Measurements from ENCODE around the gene CLDN2.

The CLDN2 gene

GRCh38 chrX:106903856-106904528 lies 16.2 kb upstream of the CLDN2 start:
- TF ChIP-seq GATA2 (IDR thresholded peaks at IDR 0.05; ENCODE audit: low read depth, low read length): no peak
- TF ChIP-seq GATA3 (IDR thresholded peaks at IDR 0.05; ENCODE audit: low read depth, low read length): no peak

GRCh38 chrX:106905064-106905708 lies 15.0 kb upstream of the CLDN2 start:
- TF ChIP-seq GATA2 (IDR thresholded peaks at IDR 0.05; ENCODE audit: low read depth, low read length): no peak
- no peak for TF ChIP-seq GATA3 (IDR thresholded peaks at IDR 0.05; ENCODE audit: low read depth, low read length)

DNA sequence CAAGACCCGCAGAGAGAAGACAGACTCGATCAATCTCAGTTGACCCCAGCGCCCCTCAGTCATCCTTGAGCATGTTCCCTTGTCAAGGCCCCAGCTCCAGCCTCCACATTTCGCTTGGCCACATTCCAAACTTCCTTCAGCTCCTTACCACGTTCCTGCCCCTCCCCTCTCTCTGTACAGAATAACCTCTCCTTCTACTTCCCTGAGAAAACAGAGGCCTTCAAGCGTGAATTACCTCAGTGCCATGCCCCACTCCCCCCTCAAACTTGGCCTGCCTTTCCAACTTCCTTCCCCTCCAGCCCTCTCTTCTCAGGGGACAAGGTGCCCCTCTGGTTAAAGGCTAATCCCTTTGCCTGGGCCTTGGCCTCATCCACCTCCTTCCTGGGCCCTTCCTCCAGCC lies 13.8 kb upstream of the CLDN2 start:
- TF ChIP-seq GATA2 (IDR thresholded peaks at IDR 0.05; ENCODE audit: low read depth, low read length) (no peak), GATA3 (IDR thresholded peaks at IDR 0.05; ENCODE audit: low read depth, low read length) (no peak)

DNA sequence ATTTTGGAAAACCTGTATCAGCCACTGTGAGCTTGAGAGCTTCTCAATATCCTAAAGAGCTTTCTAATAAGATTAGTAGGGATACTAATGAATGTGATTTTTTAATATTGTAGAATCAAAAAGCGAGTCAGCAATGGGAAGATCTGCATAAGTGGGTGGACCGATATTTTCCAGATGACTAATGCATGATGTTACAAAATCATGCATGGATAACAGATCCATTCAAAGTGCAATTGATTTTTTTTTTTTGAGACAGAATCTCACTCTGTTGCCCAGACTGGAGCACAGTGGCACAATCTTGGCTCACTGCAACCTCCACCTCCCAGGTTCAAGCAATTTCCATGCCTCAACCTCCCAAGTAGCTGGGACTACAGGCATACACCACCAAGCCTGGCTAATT lies 7.3 kb upstream of the CLDN2 start:
- TF ChIP-seq GATA2 (IDR thresholded peaks at IDR 0.05; ENCODE audit: low read depth, low read length) (no peak), GATA3 (IDR thresholded peaks at IDR 0.05; ENCODE audit: low read depth, low read length) (no peak)

DNA sequence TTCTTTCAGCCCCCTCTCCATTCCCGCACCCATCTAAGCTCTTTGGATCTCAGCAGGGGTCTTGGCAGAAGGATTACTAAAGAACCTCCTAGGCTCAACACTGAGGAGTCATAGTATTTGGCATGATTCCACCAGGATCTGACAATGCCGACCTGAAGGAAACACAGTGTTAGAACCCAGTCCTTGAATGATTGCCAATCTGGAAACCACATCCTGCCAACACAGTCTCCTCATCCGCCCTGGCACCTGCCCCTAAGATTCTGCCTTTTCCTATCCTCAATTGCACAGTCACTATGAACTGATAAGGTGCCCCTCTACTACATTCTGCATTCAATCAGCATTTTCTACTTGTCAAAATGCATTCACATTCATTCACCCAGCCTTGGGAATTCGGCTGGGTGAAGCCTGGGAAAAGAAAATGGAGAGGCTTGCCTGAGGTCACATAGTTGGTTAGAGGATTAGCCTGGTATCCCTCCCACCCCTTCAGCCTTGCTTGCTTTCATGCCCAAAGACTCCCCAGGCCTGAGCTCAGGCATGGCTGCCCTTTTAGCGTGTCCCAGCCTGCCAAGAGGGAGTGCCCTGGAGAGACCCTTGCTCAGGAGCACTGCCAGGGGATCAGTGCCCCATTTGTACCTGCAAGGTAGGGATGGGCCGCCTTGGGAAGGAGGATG lies 2.2 kb upstream of the CLDN2 start:
- TF ChIP-seq GATA3 (IDR thresholded peaks at IDR 0.05; ENCODE audit: low read depth, low read length) (no peak), GATA2 (IDR thresholded peaks at IDR 0.05; ENCODE audit: low read depth, low read length) (no peak)

DNA sequence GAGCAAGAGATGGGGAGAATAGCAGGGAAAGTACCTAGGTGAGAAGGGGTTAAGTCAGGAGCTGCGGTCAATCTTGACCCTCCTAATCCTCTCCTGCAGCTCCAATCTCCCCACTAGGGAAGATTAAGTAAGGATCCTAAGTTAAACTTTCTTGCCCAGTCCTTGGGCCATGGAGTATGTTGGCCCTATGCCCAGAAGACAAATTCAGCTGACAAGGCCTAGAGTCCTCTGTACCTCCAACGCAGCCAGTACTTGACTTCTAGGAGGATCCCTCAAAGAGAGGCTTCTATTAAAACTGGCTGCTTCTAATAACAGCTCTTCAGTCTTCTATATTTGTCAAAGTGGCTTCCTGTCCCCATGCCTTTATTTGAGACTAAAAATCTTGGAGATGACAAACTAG lies 1.4 kb downstream of the CLDN2 start:
- TF ChIP-seq GATA3 (IDR thresholded peaks at IDR 0.05; ENCODE audit: low read depth, low read length): no peak
- TF ChIP-seq GATA2 (IDR thresholded peaks at IDR 0.05; ENCODE audit: low read depth, low read length): no peak

DNA sequence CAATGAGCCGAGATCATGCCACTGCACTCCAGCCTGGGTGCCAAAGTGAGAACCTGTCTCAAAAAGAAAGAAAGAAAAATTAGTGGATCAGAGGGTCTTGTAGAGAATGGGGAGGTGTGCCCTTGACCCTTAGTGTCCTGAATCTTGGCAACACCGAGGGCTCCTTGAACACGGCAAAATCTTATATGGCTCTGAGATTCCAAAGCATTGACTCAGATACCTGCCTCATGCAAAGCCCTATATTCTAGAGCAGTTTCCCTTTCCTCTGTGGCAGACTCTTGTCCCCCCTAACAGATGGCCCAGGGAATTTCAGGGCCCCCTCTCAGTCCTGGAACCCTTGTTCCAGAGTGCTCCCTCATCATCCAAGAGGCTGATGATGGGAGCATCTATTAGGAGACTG lies 6.8 kb downstream of the CLDN2 start:
- TF ChIP-seq GATA3 (IDR thresholded peaks at IDR 0.05; ENCODE audit: low read depth, low read length) (no peak), GATA2 (IDR thresholded peaks at IDR 0.05; ENCODE audit: low read depth, low read length) (no peak)

DNA sequence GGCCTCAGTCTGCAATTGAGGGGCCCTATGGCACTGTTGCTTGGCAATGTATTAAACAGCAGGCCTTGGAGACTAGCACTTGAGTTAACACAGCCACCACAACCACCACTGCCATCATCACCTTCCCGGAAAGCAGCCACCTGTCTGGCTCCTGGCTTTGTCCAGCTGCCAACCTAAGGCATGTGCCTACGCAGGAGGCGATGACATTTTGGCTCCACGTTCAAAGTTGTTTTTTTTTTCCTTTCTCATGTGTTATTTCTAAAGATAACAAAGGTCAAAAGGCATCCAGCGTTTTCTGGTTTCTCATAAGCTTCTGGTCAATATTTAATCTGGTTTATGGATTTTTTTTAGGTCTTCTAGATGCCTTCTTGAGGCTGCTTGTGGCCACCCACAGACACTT lies 7.5 kb downstream of the CLDN2 start:
- TF ChIP-seq GATA2 (IDR thresholded peaks at IDR 0.05; ENCODE audit: low read depth, low read length) (no peak), GATA3 (IDR thresholded peaks at IDR 0.05; ENCODE audit: low read depth, low read length) (no peak)

DNA sequence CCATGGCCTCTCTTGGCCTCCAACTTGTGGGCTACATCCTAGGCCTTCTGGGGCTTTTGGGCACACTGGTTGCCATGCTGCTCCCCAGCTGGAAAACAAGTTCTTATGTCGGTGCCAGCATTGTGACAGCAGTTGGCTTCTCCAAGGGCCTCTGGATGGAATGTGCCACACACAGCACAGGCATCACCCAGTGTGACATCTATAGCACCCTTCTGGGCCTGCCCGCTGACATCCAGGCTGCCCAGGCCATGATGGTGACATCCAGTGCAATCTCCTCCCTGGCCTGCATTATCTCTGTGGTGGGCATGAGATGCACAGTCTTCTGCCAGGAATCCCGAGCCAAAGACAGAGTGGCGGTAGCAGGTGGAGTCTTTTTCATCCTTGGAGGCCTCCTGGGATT lies 8.0 kb downstream of the CLDN2 start:
- TF ChIP-seq GATA2 (IDR thresholded peaks at IDR 0.05; ENCODE audit: low read depth, low read length) (no peak), GATA3 (IDR thresholded peaks at IDR 0.05; ENCODE audit: low read depth, low read length) (no peak)

DNA sequence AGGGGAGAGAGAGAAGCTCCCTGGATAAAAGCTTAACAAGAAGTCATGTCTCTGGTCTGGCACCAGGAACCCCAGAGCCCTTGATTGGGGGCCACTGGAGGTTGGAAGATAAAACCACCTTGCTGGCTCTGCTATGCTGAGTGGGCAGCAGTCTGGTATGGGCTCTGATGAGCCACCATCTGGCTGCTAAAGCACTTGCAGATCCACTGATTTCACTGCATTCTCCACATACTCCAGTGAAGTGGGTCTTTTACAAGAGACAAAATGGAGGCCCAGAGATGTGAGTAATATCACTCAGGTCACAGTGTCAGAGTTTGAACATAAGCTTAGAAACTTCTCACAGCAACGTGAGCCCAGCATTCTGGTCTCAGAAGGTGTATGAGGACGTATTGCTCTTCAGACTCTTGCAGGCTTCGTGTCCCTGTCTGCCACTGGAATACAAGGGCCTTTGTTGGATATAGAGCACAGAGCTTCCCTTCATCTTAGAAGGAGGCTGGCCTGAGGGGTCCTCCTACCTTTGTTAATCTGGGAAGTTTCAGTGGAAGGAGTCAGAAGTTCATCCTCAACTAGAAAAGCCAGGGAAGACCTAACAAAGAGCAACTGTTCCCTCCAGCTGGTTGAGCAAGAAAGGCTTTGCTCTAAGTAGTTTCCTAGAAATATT lies 11.8 kb downstream of the CLDN2 start:
- TF ChIP-seq GATA2 (IDR thresholded peaks at IDR 0.05; ENCODE audit: low read depth, low read length) (no peak), GATA3 (IDR thresholded peaks at IDR 0.05; ENCODE audit: low read depth, low read length) (no peak)

DNA sequence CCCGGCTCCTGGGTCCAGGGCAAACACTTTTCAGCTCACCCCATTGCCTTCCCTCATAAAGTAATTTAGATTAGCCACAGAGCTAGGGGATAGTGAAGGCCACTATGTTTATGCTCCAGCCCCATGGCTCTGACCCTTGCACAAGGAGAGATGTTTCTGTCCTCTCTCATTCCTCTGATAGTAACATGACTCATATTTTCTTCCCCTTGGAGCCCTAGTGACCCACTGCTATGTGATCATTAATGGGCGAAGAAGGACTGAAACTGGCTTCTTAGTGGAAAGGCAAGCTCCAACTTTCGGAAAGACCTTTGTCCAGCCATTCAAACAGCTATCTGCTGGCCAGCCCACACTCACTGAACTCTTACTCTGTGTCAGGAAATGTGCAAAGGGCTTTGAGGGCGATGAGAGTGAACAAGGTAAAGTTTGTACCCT lies 12.3 kb downstream of the CLDN2 start:
- no peak for TF ChIP-seq GATA2 (IDR thresholded peaks at IDR 0.05; ENCODE audit: low read depth, low read length)
- no peak for TF ChIP-seq GATA3 (IDR thresholded peaks at IDR 0.05; ENCODE audit: low read depth, low read length)

- TF ChIP-seq GATA2 (IDR thresholded peaks at IDR 0.05; ENCODE audit: low read depth, low read length) (no peak), GATA3 (IDR thresholded peaks at IDR 0.05; ENCODE audit: low read depth, low read length) (no peak)
These were observed 12.8 kb downstream of the CLDN2 start for GRCh38 chrX:106932960-106933537.

DNA sequence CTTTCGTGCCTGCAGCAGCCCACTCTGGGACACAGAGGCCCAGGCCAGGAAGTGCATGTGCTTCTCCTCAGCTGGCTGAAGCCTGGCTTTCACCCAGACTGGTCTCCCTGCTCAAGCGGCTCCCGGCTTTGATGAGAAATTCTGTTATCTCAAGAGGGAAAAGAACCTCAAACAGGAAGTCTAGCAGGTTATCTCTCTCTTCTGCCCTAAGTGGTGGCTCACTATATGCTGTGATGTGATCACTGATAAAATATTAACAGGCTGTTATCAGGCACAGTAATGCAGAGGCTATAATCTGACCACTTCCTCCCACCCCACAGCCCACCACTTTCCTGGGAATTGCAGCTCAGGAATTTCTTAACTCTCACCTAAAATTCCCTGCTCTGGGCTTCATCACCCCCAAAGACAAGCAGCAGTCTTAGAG lies 13.3 kb downstream of the CLDN2 start:
- TF ChIP-seq GATA2 (IDR thresholded peaks at IDR 0.05; ENCODE audit: low read depth, low read length): peak; percentile 8; the same call in 1 of the 2 replicates
- TF ChIP-seq GATA3 (IDR thresholded peaks at IDR 0.05; ENCODE audit: low read depth, low read length): no peak

GRCh38 chrX:106935175-106935574 lies 15.0 kb downstream of the CLDN2 start:
- TF ChIP-seq GATA3 (IDR thresholded peaks at IDR 0.05; ENCODE audit: low read depth, low read length) (no peak), GATA2 (IDR thresholded peaks at IDR 0.05; ENCODE audit: low read depth, low read length) (no peak)

Data from SH-SY5Y (cell line).